H9 (cell line): Measurements from ENCODE around the gene TTLL13. TPM values are rescaled to one million over a fixed set of nuclear protein-coding genes. Genes with fewer than 3 reads are reported as not detected.

ENCODE experiments used
- DNase-seq: peaks from one replicate; pipeline ENCODE4 v3.0.0-alpha.2; 2017
- H2AFZ ChIP-seq: one replicate; pipeline ENCODE4 v1.6.1; 2013; ENCODE audit warnings: mild to moderate bottlenecking, low read length, control low read depth, moderate library complexity
- H2AK5ac ChIP-seq: 2 replicates; pipeline ENCODE4 v1.6.1; 2013; ENCODE audit warnings: low read length, control low read depth, mixed read lengths; ENCODE audit not compliant: insufficient read length
- H2BK120ac ChIP-seq: one replicate; pipeline ENCODE4 v1.6.1; 2013; ENCODE audit warnings: low read depth, mild to moderate bottlenecking, low read length, control low read depth, inconsistent platforms; ENCODE audit not compliant: poor library complexity, severe bottlenecking
- H2BK12ac ChIP-seq: 2 replicates; pipeline ENCODE4 v1.6.1; 2013; ENCODE audit warnings: low read length, control low read depth, mixed read lengths, low read depth; ENCODE audit not compliant: insufficient read length
- H2BK15ac ChIP-seq: 2 replicates; pipeline ENCODE4 v1.6.1; 2013; ENCODE audit warnings: low read depth, low read length, control low read depth
- H2BK20ac ChIP-seq: one replicate; pipeline ENCODE4 v1.6.1; 2013; ENCODE audit warnings: low read depth, mild to moderate bottlenecking, low read length, control low read depth, inconsistent platforms; ENCODE audit not compliant: poor library complexity, severe bottlenecking
- H2BK5ac ChIP-seq: 2 replicates; pipeline ENCODE4 v1.6.1; 2013; ENCODE audit warnings: low read length, control low read depth, mixed read lengths; ENCODE audit not compliant: insufficient read length
- H3K14ac ChIP-seq: 2 replicates; pipeline ENCODE4 v1.6.1; 2013; ENCODE audit warnings: low read length, control low read depth; ENCODE audit not compliant: insufficient read depth
- H3K18ac ChIP-seq: 2 replicates; pipeline ENCODE4 v1.6.1; 2013; ENCODE audit warnings: low read depth, mild to moderate bottlenecking, mixed read lengths, low read length, control low read depth; ENCODE audit not compliant: insufficient read length
- H3K23ac ChIP-seq: 2 replicates; pipeline ENCODE4 v1.6.1; 2013; ENCODE audit warnings: low read length, control low read depth, mixed read lengths, low read depth; ENCODE audit not compliant: insufficient read length
- H3K23me2 ChIP-seq: 2 replicates; pipeline ENCODE4 v1.6.1; 2013; ENCODE audit warnings: low read depth, mild to moderate bottlenecking, mixed read lengths, low read length, control low read depth; ENCODE audit not compliant: insufficient read length, poor library complexity, severe bottlenecking
- H3K27ac ChIP-seq: 2 replicates; pipeline ENCODE4 v1.5.1; 2013; ENCODE audit warnings: low read length, control low read depth, mixed read lengths, low read depth; ENCODE audit not compliant: insufficient read length
- H3K27me3 ChIP-seq: 2 replicates; pipeline ENCODE4 v1.6.1; 2013; ENCODE audit warnings: low read length, control low read depth, inconsistent platforms; ENCODE audit not compliant: insufficient read depth
- H3K4ac ChIP-seq: 2 replicates; pipeline ENCODE4 v1.6.1; 2013; ENCODE audit warnings: low read depth, mild to moderate bottlenecking, control low read depth, inconsistent platforms, low read length, moderate library complexity
- H3K4me1 ChIP-seq: 2 replicates; pipeline ENCODE4 v1.6.1; 2013; ENCODE audit warnings: low read length, control low read depth, inconsistent platforms; ENCODE audit not compliant: insufficient read depth
- H3K4me2 ChIP-seq: 2 replicates; pipeline ENCODE4 v1.6.1; 2013; ENCODE audit warnings: low read length, control low read depth, mixed read lengths; ENCODE audit not compliant: insufficient read length, insufficient read depth
- H3K56ac ChIP-seq: 2 replicates; pipeline ENCODE4 v1.6.1; 2013; ENCODE audit warnings: low read depth, mild to moderate bottlenecking, mixed read lengths, low read length, control low read depth; ENCODE audit not compliant: insufficient read length
- H3K79me1 ChIP-seq: 2 replicates; pipeline ENCODE4 v1.6.1; 2013; ENCODE audit warnings: low read depth, mild to moderate bottlenecking, moderate library complexity, low read length, control low read depth, inconsistent platforms; ENCODE audit not compliant: insufficient read depth, poor library complexity, severe bottlenecking
- H3K79me2 ChIP-seq: 2 replicates; pipeline ENCODE4 v1.6.1; 2013; ENCODE audit warnings: low read length, control low read depth, inconsistent platforms; ENCODE audit not compliant: insufficient read depth
- H3K9ac ChIP-seq: 2 replicates; pipeline ENCODE4 v1.6.1; 2013; ENCODE audit warnings: low read length, control low read depth, mixed read lengths; ENCODE audit not compliant: insufficient read length; ENCODE audit errors: extremely low read depth
- H3K9me3 ChIP-seq: one replicate; pipeline ENCODE4 v1.6.1; 2013; ENCODE audit warnings: low read depth, low read length, inconsistent platforms; ENCODE audit not compliant: control insufficient read depth
- H3T11ph ChIP-seq: one replicate; pipeline ENCODE4 v1.6.1; 2013; ENCODE audit warnings: mild to moderate bottlenecking, low read length, control low read depth, inconsistent platforms
- H4K20me1 ChIP-seq: one replicate; pipeline ENCODE4 v1.6.1; 2013; ENCODE audit not compliant: control insufficient read depth, insufficient read length, insufficient read depth
- H4K5ac ChIP-seq: 2 replicates; pipeline ENCODE4 v1.6.1; 2013; ENCODE audit warnings: low read depth, mild to moderate bottlenecking, mixed read lengths, low read length, control low read depth; ENCODE audit not compliant: insufficient read length
- H4K8ac ChIP-seq: replicated peaks from 2 replicates; pipeline ENCODE4 v1.6.1; 2013; ENCODE audit warnings: low read length, control low read depth, mixed read lengths, low read depth; ENCODE audit not compliant: insufficient read length
- H4K91ac ChIP-seq: 2 replicates; pipeline ENCODE4 v1.6.1; 2013; ENCODE audit warnings: low read depth, mild to moderate bottlenecking, moderate library complexity, mixed read lengths, low read length, control low read depth; ENCODE audit not compliant: insufficient read length
- H3K27ac Mint-ChIP-seq, 3 experiments: 2 replicates in 2 of 3; 3 replicates in 1 of 3; pipeline ENCODE4 v1.8.0; 2020 to 2021; ENCODE audit warnings: mixed read lengths in 3 of 3, mild to moderate bottlenecking in 1 of 3, moderate library complexity in 1 of 3
- H3K27me3 Mint-ChIP-seq: 2 replicates; pipeline ENCODE4 v1.8.0; 2021; ENCODE audit warnings: low read depth, mild to moderate bottlenecking, moderate library complexity, mixed read lengths
- H3K36me3 Mint-ChIP-seq, 3 experiments: 2 replicates in 2 of 3; 3 replicates in 1 of 3; pipeline ENCODE4 v1.8.0; 2020 to 2021; ENCODE audit warnings: low read depth in 3 of 3, mixed read lengths in 3 of 3; ENCODE audit not compliant: insufficient read depth in 1 of 3
- H3K4me1 Mint-ChIP-seq, 2 experiments: 2 replicates each; pipeline ENCODE4 v1.8.0; 2020; ENCODE audit warnings: mixed read lengths in 2 of 2
- H3K4me3 Mint-ChIP-seq, 2 experiments: 2 replicates in 1 of 2; 3 replicates in 1 of 2; pipeline ENCODE4 v1.8.0; 2020 to 2021; ENCODE audit warnings: mild to moderate bottlenecking in 2 of 2, mixed read lengths in 2 of 2, moderate library complexity in 1 of 2
- H3K9me3 Mint-ChIP-seq, 2 experiments: 2 replicates in 1 of 2; 3 replicates in 1 of 2; pipeline ENCODE4 v1.8.0; 2020; ENCODE audit warnings: mild to moderate bottlenecking in 2 of 2, mixed read lengths in 2 of 2, moderate library complexity in 1 of 2
- CTCF ChIP-seq: fragments of 200-600 bp; sonication (generic); conservative IDR thresholded peaks from 3 replicates; pipeline ENCODE4 v1.8.0; 2021; ENCODE audit warnings: antibody characterized with exemption, mild to moderate bottlenecking
- WGBS: extraction: QIAGEN DNeasy Blood & Tissue Kit; methylation state at CpG from one replicate; pipeline ENCODE4 v1.1.7; 2013; ENCODE audit warnings: missing lambda C conversion rate, low lambda C conversion rate, mixed read lengths; ENCODE audit not compliant: insufficient read length; ENCODE audit errors: extremely low coverage; 5-methylcytosine and 5-hydroxymethylcytosine counted together
- total RNA-seq: library from RNA; stranded (reverse); gene quantifications from 2 replicates; pipeline ENCODE4 v1.2.1, GENCODE V29; 2021

Gene TTLL13
- total RNA-seq, 1 experiment from 2014 or later, result not detected

GRCh38 chr15:90291679-90292356, 42.5 kb downstream of the TTLL13 start:
- H2BK5ac ChIP-seq, result no peak overlapping the region
- no peak overlapping the region for H4K91ac ChIP-seq
- H3K23ac ChIP-seq, result no peak overlapping the region
- peak; percentile 49 for DNase-seq
- H2AK5ac ChIP-seq, result no peak overlapping the region
- no peak overlapping the region for H3K56ac ChIP-seq
- H2BK20ac ChIP-seq, result no peak overlapping the region
- no CpG with 5 or more reads among the region's 16 CpGs for WGBS
- Mint-ChIP-seq H3K4me3 (no peak overlapping the region), H3K9me3 (no peaks in the 10 kb centered on the region), H3K4me1 (peaks cover 28 to 29% of the 10 kb centered on the region in 2 experiments), H3K27ac (no peak overlapping the region; a peak in 1 of 7 replicates), H3K36me3 (no peaks in the 10 kb centered on the region), H3K27me3 (no peaks in the 10 kb centered on the region)
- H3K9ac ChIP-seq, result no peak overlapping the region
- no peak overlapping the region for H2AFZ ChIP-seq
- no peak for TF ChIP-seq CTCF
- no peaks in the 10 kb centered on the region for H3K79me2 ChIP-seq
- no peaks in the 10 kb centered on the region; the same call in 1 of the 2 replicates for H3K4me1 ChIP-seq
- no peaks in the 10 kb centered on the region for H3K23me2 ChIP-seq
- no peak overlapping the region for H2BK120ac ChIP-seq
- H4K5ac ChIP-seq, result no peak overlapping the region
- no peak overlapping the region for H4K8ac ChIP-seq
- no peak overlapping the region for H2BK15ac ChIP-seq
- H3K79me1 ChIP-seq, result no peaks in the 10 kb centered on the region
- no peak overlapping the region for H3K4ac ChIP-seq
- no peak overlapping the region for H3K27ac ChIP-seq
- no peaks in the 10 kb centered on the region for H3K27me3 ChIP-seq
- no peak overlapping the region for H3K18ac ChIP-seq
- no peak overlapping the region for H2BK12ac ChIP-seq
- no peak overlapping the region for H3K4me2 ChIP-seq
- no peaks in the 10 kb centered on the region for H4K20me1 ChIP-seq
- no peak overlapping the region for H3T11ph ChIP-seq
- no peaks in the 10 kb centered on the region for H3K9me3 ChIP-seq
- no peak overlapping the region for H3K14ac ChIP-seq
